GM12878 (cell line): ENCODE data around the gene GRK6. TPM values are rescaled to one million over a fixed set of nuclear protein-coding genes. Genes with fewer than 3 reads are reported as not detected.

Experiments used
- CBX3 ChIP-seq: fragments of 200-600 bp; sonication (generic); IDR thresholded peaks from 2 replicates; pipeline ENCODE4 v1.6.1; 2016; ENCODE audit warnings: low read depth, borderline replicate concordance
- CEBPB ChIP-seq, 2 experiments: fragments of 150-350 bp in 1 of 2; IDR thresholded peaks; 2 replicates each; pipeline ENCODE4 v1.6.1; 2012 to 2014; ENCODE audit warnings: low read depth in 2 of 2, low read length in 2 of 2, borderline replicate concordance in 1 of 2, inconsistent platforms in 1 of 2
- HCFC1 ChIP-seq: fragments of 150-350 bp; IDR thresholded peaks from 2 replicates; pipeline ENCODE4 v1.6.1; 2014; ENCODE audit warnings: low read length
- HDAC2 ChIP-seq: fragments of 200-600 bp; sonication (generic); IDR thresholded peaks from 2 replicates; pipeline ENCODE4 v1.6.1; 2017
- HDGF ChIP-seq: fragments of 450-650 bp; IDR thresholded peaks from 2 replicates; pipeline ENCODE4 v1.6.1; 2016; ENCODE audit warnings: antibody characterized with exemption
- IRF4 ChIP-seq: IDR thresholded peaks from 2 replicates; pipeline ENCODE4 v1.6.1; 2011; ENCODE audit warnings: low read depth, low read length
- JUND ChIP-seq: IDR thresholded peaks from 2 replicates; pipeline ENCODE4 v1.6.1; 2012; ENCODE audit warnings: low read depth, mild to moderate bottlenecking, low read length, improper control_type of control experiment, moderate library complexity
- MYC ChIP-seq: IDR thresholded peaks from 2 replicates; pipeline ENCODE4 v1.6.1; 2011; ENCODE audit warnings: mild to moderate bottlenecking, low read length, moderate library complexity, inconsistent platforms; ENCODE audit not compliant: insufficient read depth, insufficient replicate concordance, insufficient read length, severe bottlenecking
- NFIC ChIP-seq: IDR thresholded peaks from 2 replicates; pipeline ENCODE4 v1.6.1; 2012; ENCODE audit warnings: low read depth, mild to moderate bottlenecking, inconsistent platforms, low read length, moderate library complexity
- NR2C1 ChIP-seq: fragments of 450-650 bp; IDR thresholded peaks from 2 replicates; pipeline ENCODE4 v1.6.1; 2017; ENCODE audit warnings: antibody characterized with exemption, mild to moderate bottlenecking, moderate library complexity
- PML ChIP-seq: IDR thresholded peaks from 2 replicates; pipeline ENCODE4 v1.6.1; 2012; ENCODE audit warnings: low read length, inconsistent platforms
- RCOR1 ChIP-seq: conservative IDR thresholded peaks from 2 replicates; pipeline ENCODE4 v1.6.1; 2012; ENCODE audit warnings: low read depth, low read length, improper control_type of control experiment
- RUNX3 ChIP-seq: IDR thresholded peaks from 2 replicates; pipeline ENCODE4 v1.6.1; 2012; ENCODE audit warnings: low read length, inconsistent platforms
- SP1 ChIP-seq: IDR thresholded peaks from one replicate; pipeline ENCODE4 v1.6.1; 2011; ENCODE audit warnings: low read depth, low read length
- STAT3 ChIP-seq: IDR thresholded peaks from 2 replicates; pipeline ENCODE4 v1.6.1; 2011; ENCODE audit warnings: low read depth, low read length, improper control_type of control experiment
- TARDBP ChIP-seq: IDR thresholded peaks from 2 replicates; pipeline ENCODE4 v1.6.1; 2016; ENCODE audit warnings: borderline replicate concordance
- ZNF207 ChIP-seq: fragments of 450-650 bp; IDR thresholded peaks from 2 replicates; pipeline ENCODE4 v1.6.1; 2014; ENCODE audit warnings: antibody characterized with exemption, mild to moderate bottlenecking, borderline replicate concordance
- ZNF217 ChIP-seq: fragments of 450-650 bp; IDR thresholded peaks from 2 replicates; pipeline ENCODE4 v1.6.1; 2017; ENCODE audit warnings: antibody characterized with exemption, mild to moderate bottlenecking
- ZNF24 ChIP-seq: fragments of 450-650 bp; IDR thresholded peaks from 2 replicates; pipeline ENCODE4 v1.6.1; 2017; ENCODE audit warnings: antibody characterized with exemption, mild to moderate bottlenecking
- ZZZ3 ChIP-seq: IDR thresholded peaks from 2 replicates; pipeline ENCODE4 v1.6.1; 2011; ENCODE audit warnings: low read depth; ENCODE audit not compliant: control insufficient read depth, insufficient read length
- polyA plus RNA-seq, 11 experiments: library from polyadenylated mRNA; depleted of rRNA in 4 of 11; unstranded in 6 of 11; stranded (reverse) in 5 of 11; fragments of >200 nt; fragmentation: Nextera tagmentation in 4 of 11; fragmentation: Illumina TruSeq in 1 of 11; extraction: Ambion mirVana in 4 of 11; extraction: Trizol in 1 of 11; gene quantifications; 1 replicate in 1 of 11; 2 replicates in 10 of 11; pipeline versions ENCODE4 v1.2.1 to v1.2.3, GENCODE V29; 2011 to 2016; ENCODE audit warnings: inconsistent platforms in 2 of 11, missing spikeins in 2 of 11, low read depth in 1 of 11
- total RNA-seq, 4 experiments: library from RNA; depleted of rRNA in 3 of 4; stranded (reverse); fragments of >200 nt in 3 of 4; fragmentation: Illumina TruSeq in 1 of 4; extraction: Trizol in 1 of 4; gene quantifications; 2 replicates each; pipeline versions ENCODE4 v1.2.1 to v1.2.3, GENCODE V29; 2013 to 2021
- TF ChIP-seq, protein P1 (sequence below): fragments of 450-650 bp; IDR thresholded peaks from 2 replicates; pipeline ENCODE4 v1.6.1; 2018; ENCODE audit warnings: mild to moderate bottlenecking, low read depth, moderate library complexity; ENCODE audit not compliant: partially characterized antibody
- TF ChIP-seq, protein P2 (sequence below): fragments of 450-650 bp; IDR thresholded peaks from 2 replicates; pipeline ENCODE4 v1.6.1; 2017; ENCODE audit warnings: mild to moderate bottlenecking, moderate library complexity
- TF ChIP-seq, protein P3 (sequence below): IDR thresholded peaks from 2 replicates; pipeline ENCODE4 v1.6.1; 2011; ENCODE audit warnings: low read depth, low read length, improper control_type of control experiment, borderline replicate concordance
- TF ChIP-seq, protein P4 (sequence below): IDR thresholded peaks from 2 replicates; pipeline ENCODE4 v1.6.1; 2012; ENCODE audit warnings: low read depth, low read length, improper control_type of control experiment

Gene GRK6
- total and polyA plus RNA-seq, 10 of the 15 experiments (the other 5 are each of a cell fraction or from before 2014, with no cell fraction given) = 0.79 to 124 (median 41.6) TPM

GRCh38 chr5:177454397-177455035 is 28.0 kb downstream of the GRK6 start (continued):
- TF ChIP-seq, protein P1, sequence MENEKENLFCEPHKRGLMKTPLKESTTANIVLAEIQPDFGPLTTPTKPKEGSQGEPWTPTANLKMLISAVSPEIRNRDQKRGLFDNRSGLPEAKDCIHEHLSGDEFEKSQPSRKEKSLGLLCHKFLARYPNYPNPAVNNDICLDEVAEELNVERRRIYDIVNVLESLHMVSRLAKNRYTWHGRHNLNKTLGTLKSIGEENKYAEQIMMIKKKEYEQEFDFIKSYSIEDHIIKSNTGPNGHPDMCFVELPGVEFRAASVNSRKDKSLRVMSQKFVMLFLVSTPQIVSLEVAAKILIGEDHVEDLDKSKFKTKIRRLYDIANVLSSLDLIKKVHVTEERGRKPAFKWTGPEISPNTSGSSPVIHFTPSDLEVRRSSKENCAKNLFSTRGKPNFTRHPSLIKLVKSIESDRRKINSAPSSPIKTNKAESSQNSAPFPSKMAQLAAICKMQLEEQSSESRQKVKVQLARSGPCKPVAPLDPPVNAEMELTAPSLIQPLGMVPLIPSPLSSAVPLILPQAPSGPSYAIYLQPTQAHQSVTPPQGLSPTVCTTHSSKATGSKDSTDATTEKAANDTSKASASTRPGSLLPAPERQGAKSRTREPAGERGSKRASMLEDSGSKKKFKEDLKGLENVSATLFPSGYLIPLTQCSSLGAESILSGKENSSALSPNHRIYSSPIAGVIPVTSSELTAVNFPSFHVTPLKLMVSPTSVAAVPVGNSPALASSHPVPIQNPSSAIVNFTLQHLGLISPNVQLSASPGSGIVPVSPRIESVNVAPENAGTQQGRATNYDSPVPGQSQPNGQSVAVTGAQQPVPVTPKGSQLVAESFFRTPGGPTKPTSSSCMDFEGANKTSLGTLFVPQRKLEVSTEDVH = no peak
- TF ChIP-seq STAT3 (no peak), PML (no peak), ZNF217 (0 out of 2 replicates have a peak, but pooled peaks have one; percentile 61), NR2C1 (peak; percentile 56), ZNF24 (peak; percentile 71; the same call in 1 of the 2 replicates), JUND (peak; percentile 97), CBX3 (no peak), HDAC2 (no peak), RUNX3 (no peak), HDGF (no peak), HCFC1 (no peak), ZNF207 (0 out of 2 replicates have a peak, but pooled peaks have one; percentile 31), RCOR1 (no peak), MYC (no peak), TARDBP (no peak; the same call in 1 of the 2 replicates), CEBPB (IDR thresholded peaks at IDR 0.05; ENCODE audit: borderline replicate concordance in 1 of 2, low read depth in 2 of 2, low read length in 2 of 2) (no peak), ZZZ3 (no peak), NFIC (no peak), SP1 (no peak), IRF4 (no peak)
- TF ChIP-seq, protein P2, sequence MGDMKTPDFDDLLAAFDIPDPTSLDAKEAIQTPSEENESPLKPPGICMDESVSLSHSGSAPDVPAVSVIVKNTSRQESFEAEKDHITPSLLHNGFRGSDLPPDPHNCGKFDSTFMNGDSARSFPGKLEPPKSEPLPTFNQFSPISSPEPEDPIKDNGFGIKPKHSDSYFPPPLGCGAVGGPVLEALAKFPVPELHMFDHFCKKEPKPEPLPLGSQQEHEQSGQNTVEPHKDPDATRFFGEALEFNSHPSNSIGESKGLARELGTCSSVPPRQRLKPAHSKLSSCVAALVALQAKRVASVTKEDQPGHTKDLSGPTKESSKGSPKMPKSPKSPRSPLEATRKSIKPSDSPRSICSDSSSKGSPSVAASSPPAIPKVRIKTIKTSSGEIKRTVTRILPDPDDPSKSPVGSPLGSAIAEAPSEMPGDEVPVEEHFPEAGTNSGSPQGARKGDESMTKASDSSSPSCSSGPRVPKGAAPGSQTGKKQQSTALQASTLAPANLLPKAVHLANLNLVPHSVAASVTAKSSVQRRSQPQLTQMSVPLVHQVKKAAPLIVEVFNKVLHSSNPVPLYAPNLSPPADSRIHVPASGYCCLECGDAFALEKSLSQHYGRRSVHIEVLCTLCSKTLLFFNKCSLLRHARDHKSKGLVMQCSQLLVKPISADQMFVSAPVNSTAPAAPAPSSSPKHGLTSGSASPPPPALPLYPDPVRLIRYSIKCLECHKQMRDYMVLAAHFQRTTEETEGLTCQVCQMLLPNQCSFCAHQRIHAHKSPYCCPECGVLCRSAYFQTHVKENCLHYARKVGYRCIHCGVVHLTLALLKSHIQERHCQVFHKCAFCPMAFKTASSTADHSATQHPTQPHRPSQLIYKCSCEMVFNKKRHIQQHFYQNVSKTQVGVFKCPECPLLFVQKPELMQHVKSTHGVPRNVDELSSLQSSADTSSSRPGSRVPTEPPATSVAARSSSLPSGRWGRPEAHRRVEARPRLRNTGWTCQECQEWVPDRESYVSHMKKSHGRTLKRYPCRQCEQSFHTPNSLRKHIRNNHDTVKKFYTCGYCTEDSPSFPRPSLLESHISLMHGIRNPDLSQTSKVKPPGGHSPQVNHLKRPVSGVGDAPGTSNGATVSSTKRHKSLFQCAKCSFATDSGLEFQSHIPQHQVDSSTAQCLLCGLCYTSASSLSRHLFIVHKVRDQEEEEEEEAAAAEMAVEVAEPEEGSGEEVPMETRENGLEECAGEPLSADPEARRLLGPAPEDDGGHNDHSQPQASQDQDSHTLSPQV = peak; percentile 97
- TF ChIP-seq, protein P3, sequence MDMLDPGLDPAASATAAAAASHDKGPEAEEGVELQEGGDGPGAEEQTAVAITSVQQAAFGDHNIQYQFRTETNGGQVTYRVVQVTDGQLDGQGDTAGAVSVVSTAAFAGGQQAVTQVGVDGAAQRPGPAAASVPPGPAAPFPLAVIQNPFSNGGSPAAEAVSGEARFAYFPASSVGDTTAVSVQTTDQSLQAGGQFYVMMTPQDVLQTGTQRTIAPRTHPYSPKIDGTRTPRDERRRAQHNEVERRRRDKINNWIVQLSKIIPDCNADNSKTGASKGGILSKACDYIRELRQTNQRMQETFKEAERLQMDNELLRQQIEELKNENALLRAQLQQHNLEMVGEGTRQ = no peak
- TF ChIP-seq, protein P4, sequence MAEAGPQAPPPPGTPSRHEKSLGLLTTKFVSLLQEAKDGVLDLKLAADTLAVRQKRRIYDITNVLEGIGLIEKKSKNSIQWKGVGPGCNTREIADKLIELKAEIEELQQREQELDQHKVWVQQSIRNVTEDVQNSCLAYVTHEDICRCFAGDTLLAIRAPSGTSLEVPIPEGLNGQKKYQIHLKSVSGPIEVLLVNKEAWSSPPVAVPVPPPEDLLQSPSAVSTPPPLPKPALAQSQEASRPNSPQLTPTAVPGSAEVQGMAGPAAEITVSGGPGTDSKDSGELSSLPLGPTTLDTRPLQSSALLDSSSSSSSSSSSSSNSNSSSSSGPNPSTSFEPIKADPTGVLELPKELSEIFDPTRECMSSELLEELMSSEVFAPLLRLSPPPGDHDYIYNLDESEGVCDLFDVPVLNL = no peak
